A549 treated with CORT108297 at 1 μM for 4 hours (cell line): ENCODE measurements around the gene OR4K17. TPM values are rescaled to one million over a fixed set of nuclear protein-coding genes. Genes with fewer than 3 reads are reported as not detected.

Experiments
- total RNA-seq: library from RNA; stranded (reverse); fragments of 200-300 nt; extraction: Qiagen RNA extraction; gene quantifications from 5 replicates; pipeline ENCODE4 v1.2.3, GENCODE V29; 2022

The OR4K17 gene, protein sequence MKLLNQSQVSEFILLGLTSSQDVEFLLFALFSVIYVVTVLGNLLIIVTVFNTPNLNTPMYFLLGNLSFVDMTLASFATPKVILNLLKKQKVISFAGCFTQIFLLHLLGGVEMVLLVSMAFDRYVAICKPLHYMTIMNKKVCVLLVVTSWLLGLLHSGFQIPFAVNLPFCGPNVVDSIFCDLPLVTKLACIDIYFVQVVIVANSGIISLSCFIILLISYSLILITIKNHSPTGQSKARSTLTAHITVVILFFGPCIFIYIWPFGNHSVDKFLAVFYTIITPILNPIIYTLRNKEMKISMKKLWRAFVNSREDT
- not detected in 5 replicates for total RNA-seq

DNA sequence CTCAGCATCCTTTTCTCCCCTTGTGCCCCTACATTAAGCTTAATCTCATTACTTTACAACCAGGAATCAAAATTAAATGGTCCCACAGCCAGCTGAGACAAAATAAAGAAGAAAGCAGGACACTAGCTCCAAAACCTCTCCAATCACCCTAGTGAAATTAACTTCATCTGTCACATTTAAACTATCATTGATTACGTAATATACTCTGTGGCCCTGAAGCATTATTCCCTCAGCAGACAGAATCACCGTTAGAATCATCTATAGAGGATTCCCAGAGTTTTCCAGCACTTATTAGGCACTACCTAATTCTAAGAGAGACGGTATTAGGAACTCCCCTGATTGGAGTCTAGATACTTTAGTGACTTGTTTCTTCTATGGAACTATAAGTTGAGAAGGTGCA lies at the start of gene OR4K17:
Gene OR4K17 (plus strand): TSS at position 302 of the 400 bp plus-strand sequence. CDS start 6,761 bp downstream, outside the sequence.

DNA sequence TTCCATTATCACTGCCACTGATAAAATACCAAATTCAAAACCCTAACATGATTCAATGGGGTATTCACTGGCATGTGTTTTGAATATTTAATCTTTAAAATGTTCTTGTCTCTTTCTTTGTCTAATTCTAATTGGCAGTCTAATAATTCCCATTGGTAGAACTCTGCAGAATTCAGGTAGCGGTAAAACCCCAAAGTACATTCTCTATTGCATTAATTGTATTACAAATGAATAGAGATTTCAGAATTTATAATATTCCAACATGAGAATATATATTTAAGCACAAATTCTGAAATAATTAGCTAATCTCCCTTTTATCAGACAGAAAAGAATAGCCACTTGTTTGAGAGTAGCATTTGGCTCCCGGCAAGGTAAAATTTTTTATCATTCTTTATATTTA lies 28.0 kb downstream of the OR4K17 start, which contains the start of gene OR4N5:
Gene OR4N5 (plus strand): TSS at position 301 of the 400 bp plus-strand sequence. CDS start 4,916 bp downstream, outside the sequence.

Other genes with a start within 250 kb of the OR4K17 start
- gene OR4K2, start 235.6 kb upstream of the OR4K17 start, total RNA-seq, result not detected in 5 replicates
- gene OR4K5, start 190.1 kb upstream of the OR4K17 start, total RNA-seq, result not detected in 5 replicates
- not detected in 5 replicates for gene OR4K1, start 179.8 kb upstream of the OR4K17 start, total RNA-seq
- gene OR4K15, start 135.1 kb upstream of the OR4K17 start, total RNA-seq, result not detected in 5 replicates
- gene OR4Q2, start 108.6 kb upstream of the OR4K17 start, total RNA-seq, result not detected in 5 replicates
- gene OR4K14, start 91.4 kb upstream of the OR4K17 start, total RNA-seq, result not detected in 5 replicates
- not detected in 5 replicates for gene OR4K13, start 74.7 kb upstream of the OR4K17 start, total RNA-seq
- not detected in 5 replicates for gene OR4L1, start 50.7 kb upstream of the OR4K17 start, total RNA-seq
- not detected in 5 replicates for gene OR4N5, start 28.1 kb downstream of the OR4K17 start, total RNA-seq
- gene OR11G2, start 80.2 kb downstream of the OR4K17 start, total RNA-seq, result not detected in 5 replicates
- gene OR11H6, start 113.0 kb downstream of the OR4K17 start, total RNA-seq, result not detected in 5 replicates
- gene OR11H7, start 118.2 kb downstream of the OR4K17 start, total RNA-seq, result not detected in 5 replicates
- gene OR11H4, start 128.5 kb downstream of the OR4K17 start, total RNA-seq, result not detected in 5 replicates
- 17.8 to 30.0 TPM (median 20.0 TPM) in 5 replicates for gene TTC5, start 195.2 kb downstream of the OR4K17 start, total RNA-seq
- 39.2 to 48.8 TPM (median 42.7 TPM) in 5 replicates for gene CCNB1IP1, start 222.5 kb downstream of the OR4K17 start, total RNA-seq
- 20.0 to 27.3 TPM (median 21.1 TPM) in 5 replicates for gene PARP2, start 232.9 kb downstream of the OR4K17 start, total RNA-seq